Activated CD8-positive, alpha-beta memory T cell treated with anti-CD3 and anti-CD28 coated beads for 1 hour (primary cell): ENCODE measurements around the gene AOPEP.

Experiments
- DNase-seq, 2 donors: peaks; one replicate each; pipeline ENCODE4 v3.0.0-alpha.2; 2020; ENCODE audit warnings: low read depth in 1 of 2; ENCODE audit errors: extremely low read depth in 1 of 2

AOPEP gene

GRCh38 chr9:95073042-95073607 is 346.6 kb downstream of the AOPEP start:
- no peak for DNase-seq

DNA sequence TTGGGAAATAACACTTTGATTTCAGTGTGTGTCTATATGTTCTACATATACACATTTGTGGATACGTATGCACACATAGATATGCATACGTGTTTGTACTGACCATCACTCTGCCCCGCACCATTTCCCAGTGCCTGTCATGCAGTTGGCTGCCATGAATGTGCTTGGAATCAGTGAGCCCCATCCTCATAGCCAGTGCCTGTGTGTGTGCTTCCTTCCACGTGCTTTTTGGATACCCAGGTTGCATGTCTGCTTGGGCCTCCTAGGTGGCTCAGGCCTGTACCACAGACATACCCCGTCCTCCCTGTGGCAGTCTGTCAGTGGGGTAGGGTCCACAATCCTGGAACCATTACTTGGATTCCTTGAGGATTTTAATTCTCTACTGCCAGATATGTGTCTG is 347.4 kb downstream of the AOPEP start:
- DNase-seq, result no peak

DNA sequence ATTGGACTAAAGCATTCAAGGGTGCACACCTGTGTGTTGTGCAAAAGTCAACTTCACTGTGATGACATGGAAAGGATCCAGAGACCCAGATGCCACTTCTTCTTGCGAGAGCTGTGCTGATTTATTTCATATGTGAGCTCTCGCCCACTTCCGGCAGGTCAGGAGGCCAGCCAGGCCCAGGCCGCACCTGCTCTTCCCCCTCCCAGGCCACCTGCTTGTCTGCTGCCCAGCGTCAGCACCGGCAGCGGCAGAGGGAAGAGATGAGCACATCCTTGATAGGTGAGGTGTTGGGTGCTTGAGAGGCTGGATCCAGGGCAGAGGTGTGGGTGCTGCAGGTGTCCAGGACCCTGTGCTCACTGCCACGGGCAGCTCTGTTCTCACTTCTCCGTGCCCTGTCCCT is 348.1 kb downstream of the AOPEP start:
- DNase-seq, result no peak

GRCh38 chr9:95075700-95076099 is 349.2 kb downstream of the AOPEP start:
- DNase-seq, result no peak

GRCh38 chr9:95076696-95077052 is 350.2 kb downstream of the AOPEP start:
- no peak for DNase-seq

DNA sequence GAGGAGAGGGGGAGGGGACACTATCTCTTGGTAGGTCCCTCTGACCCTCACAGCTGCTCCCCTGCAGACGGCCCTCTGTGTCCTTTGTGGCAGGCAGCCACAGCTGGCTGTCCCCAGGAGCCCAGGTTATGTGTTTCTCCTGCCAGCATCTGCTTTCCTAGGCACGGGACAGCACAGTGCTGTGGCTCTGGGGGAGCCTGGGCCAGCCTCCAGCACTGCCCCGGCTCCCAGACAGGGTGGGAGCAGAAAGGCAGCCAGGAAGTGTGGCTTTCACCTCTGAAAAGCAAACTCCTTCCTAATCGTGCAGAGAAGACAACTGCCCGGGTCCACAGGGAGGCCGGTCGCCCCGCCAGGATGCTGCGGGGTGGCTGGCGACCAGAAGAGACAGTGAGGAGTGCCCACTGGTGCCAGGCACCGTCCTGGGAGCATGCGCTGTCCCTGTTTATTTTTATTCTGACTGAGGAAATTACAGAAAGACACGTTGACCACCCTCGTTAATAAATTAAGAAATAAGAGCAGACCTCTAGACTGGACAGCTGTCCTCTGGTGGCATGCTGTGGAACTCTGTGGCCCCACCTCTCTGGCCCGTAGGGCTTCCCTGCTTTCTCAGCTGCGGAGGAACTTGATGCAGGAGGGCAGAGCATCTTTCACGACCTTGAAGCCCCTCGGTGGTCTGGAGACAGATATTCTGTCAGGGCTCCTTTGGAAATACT is 350.7 kb downstream of the AOPEP start:
- DNase-seq, result no peak

DNA sequence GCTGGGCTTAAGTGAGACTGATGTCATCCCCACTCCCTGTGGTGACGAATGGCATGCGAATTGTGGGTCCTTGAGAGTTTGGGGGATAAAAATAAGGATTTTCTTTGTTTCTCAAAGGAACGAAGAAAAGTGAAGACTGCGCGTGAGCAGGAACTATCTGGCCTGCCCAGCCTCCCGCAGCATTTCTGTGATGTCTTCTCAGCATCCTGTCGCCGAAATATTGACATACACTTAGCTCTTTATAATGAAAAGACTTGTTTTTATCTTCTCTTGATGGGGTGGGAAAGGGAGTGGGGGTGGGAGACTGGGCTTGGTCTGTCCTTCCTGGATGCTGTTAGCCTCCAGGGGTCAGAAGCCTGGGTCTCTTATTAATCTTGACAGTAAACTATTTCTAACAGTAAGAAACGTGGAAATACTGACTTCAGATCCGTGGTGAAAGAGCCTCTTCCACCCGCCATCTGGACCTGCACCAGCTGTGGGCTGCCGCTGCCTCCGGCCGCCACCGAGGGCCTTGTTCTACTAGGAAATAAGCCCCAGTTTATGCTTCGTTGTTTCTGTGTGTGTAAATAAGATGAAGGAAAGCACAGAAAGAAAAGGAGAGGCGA is 351.4 kb downstream of the AOPEP start:
- no peak for DNase-seq

DNA sequence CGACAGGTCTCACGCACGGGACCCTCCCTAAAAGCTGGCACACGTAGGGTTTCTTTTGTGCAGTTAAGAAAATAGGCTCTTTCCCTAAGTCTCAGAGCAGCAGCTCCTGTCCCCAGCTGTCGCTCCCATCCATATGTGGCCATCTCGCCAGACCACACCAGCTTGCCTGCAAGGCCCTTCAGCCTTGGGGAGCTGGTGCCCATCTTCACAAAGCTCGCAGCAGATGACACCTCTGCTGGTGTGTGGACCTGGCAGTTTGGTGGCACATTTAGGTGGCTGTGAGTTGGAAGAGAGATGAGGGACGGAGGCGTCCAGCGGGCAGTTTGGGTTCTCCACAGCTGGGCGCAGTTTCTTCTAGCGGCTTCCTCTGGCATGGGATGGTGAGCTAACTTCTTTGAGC is 352.0 kb downstream of the AOPEP start:
- no peak for DNase-seq

GRCh38 chr9:95078939-95079338 is 352.4 kb downstream of the AOPEP start:
- no peak for DNase-seq

GRCh38 chr9:95079461-95079860 is 353.0 kb downstream of the AOPEP start:
- no peak for DNase-seq

- DNase-seq, result no peak
Measured at GRCh38 chr9:95080961-95081647, 354.6 kb downstream of the AOPEP start.

DNA sequence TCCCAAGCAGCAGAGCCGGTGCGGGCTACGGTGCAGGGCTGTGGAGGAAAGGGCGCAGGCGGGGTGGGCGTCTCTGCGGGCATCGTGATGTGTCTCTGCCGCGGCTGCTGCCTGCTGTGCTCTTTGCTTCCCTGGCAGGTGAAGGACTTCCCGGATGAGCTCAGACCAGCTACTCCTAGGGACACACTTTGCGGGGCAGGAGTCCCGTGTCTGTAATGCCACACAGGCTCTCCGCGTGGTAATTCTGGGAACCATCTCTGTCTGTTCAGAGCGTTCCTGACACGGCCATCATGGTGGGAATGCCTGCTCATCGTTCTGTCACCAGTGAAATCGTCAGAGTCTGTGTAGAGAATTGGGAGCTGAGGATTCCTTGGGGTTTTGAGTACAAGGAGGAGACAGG is 355.5 kb downstream of the AOPEP start:
- no peak for DNase-seq

DNA sequence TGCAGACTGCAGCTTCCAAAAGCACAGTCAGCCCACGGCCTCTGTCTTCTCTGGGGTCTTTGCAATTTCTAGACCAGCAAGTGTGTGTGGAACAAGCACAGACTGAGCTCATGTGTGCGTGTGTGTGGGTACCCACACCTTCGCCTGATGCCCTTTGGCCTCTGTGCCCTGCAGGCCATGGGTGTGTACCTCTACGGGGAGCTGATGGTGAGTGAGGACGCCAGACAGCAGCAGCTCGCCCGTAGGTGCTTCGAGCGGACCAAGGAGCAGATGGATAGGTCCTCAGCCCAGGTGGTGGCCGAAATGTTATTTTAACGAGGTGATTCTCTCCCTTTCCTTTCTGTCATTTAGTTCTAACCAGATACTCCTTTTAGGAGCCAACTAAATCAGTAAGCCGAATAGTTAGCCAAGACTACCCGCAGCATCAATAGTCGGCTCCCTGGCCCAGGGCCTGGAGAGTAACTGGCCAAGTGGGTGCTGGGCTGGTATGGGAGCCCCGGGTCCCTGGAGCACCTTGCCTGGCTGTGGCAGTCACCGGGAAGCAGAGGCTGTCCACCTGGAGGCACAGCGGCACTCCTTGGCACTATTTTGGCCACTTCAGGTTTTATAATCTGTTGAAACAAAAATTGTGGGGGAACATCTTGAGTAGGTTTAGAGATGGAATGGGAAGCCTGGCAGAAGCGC is 356.0 kb downstream of the AOPEP start:
- DNase-seq, result no peak

DNA sequence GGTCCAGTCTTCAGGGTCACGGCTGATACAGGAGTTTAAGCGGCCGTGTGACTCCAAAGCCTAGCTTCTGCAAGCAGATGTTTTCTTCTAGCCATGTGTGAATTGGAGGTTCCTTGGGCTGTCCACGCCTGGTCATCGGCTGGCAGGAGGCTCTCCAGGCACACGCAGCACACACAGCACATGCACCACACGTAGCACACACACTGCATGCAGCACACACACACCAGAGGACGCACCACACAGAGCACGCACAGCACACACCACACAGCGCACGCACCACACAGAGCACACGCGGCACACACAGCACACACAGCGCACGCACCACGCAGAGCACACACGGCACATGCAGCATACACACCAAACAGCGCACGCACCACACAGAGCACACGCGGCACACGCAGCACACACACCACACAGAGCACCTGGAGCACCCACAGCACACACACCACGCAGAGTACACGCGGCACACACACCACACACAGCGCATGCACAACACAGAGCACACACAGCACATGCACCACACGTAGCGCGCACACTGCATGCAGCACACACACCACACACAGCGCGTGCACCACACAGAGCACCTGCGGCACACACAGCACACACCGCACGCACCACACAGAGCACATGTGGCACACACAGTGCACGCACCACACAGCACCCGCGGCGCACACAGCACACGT is 356.7 kb downstream of the AOPEP start:
- DNase-seq, result no peak

DNA sequence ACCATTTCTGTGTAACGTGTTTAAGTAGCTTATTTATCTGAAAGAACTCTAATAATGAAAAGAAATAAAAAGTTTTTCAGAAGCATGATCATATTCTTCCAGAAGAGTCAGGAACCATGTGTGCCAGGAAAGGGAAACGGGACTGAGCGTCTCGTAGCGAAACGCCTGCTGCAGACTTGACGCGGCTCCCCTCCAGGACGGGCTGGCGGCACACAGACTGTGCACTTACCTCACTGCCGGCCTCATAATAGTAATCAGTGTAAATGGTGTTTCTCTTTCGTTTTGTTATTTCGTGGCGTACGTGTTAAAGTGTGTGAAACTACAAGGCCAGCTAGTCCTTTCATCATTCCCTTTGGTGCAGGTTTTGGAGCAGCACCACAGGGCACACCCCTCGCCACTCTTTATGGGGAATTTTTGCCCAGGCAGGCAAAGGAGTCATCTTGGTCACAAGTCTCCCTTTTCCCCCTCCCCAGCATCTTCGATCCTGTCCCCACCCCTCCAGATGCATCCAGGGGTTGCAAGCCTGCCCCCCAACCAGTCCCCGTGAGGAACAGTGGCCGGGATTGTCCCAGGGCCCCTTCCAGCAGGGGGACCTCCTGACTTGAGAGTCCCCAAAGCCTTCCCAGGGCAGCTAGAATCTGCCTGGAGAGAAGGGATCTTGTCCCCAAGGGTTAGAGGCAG is 357.9 kb downstream of the AOPEP start:
- no peak for DNase-seq

- no peak for DNase-seq
Measured at GRCh38 chr9:95085036-95085770, 358.7 kb downstream of the AOPEP start.

DNA sequence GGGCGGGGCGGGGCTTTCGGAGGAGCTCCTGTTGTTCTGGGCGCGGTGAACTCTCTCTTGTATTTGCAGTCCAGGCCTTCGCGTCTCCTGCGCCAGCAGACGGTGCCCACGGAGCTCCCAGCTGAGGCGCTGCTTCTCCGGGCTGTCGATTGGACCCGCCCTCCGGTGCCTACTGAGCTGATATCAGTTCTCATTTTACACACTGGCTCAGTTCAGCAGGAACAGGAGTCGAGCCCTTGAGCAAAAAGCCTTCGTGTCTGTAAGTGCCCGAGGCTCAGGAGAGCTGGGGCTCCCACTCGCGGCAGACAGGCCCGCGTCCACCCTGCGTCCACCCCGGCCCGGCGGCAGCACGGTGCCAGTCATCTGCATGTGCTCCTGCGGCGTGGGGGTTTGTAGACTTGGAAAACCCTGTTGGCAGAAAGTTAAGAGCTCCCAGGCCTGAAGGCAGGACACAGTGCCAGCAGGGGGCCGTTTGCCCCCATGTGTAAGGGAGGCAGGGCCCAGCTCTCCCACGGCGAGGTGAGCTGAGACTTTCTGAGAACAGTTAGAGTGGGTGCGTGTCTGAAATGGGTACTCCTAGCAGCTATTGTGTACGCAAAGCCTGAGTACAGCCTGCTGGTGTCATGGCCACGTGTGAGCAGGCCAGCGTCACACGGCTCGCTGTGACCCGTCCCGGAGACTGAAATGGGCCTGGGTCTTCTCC is 359.5 kb downstream of the AOPEP start:
- no peak for DNase-seq

DNA sequence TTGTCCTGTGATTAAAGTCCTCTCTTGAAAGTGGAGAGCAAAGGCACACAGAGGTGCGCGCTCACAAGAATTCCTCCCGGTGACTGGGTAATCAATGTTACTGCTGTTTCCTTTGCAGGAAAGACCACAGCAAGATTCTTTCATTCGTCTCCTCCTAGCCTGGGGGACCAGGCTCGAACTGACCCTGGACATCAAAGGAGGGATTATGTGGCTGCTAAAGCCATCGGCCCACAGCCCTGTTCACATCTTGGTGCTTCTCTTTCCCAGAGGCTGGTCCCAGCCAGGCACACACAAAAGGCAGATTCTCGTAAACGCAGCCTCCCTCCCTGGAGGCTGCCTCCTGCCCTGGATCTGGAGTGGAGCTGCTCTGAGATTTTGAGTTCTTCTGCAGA is 360.1 kb downstream of the AOPEP start:
- DNase-seq, result no peak

- no peak for DNase-seq
Measured at GRCh38 chr9:95087659-95088242, 361.3 kb downstream of the AOPEP start.
